GM19438 (cell line): Measurements from ENCODE around the gene PODN.

ENCODE experiments used
- ATAC-seq: cut with Tn5 transposase; IDR thresholded peaks from one replicate; pipeline ENCODE4 v1.9.1; 2021; ENCODE audit warnings: low read depth; ENCODE audit not compliant: unreplicated experiment

Gene PODN

DNA sequence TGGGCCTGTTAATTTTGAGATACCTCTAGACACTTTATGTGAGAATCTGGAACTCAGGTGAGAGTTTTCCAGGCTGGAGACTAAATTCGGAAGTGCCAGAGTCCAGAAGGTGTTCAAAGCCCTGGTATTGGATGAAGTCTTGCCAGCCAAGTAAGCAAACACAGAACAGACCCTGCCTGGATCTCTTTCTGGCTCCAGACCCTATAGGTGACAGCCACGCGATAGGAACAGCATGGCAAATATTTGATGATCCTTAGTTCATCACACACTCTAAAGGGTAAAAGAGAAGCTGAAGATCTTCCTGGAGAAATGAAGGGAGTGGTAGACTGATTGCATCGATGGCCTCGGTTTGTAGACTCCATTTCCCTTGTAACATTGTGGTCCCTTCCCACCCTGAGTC lies 49.7 kb downstream of the PODN start:
- no peak for ATAC-seq

DNA sequence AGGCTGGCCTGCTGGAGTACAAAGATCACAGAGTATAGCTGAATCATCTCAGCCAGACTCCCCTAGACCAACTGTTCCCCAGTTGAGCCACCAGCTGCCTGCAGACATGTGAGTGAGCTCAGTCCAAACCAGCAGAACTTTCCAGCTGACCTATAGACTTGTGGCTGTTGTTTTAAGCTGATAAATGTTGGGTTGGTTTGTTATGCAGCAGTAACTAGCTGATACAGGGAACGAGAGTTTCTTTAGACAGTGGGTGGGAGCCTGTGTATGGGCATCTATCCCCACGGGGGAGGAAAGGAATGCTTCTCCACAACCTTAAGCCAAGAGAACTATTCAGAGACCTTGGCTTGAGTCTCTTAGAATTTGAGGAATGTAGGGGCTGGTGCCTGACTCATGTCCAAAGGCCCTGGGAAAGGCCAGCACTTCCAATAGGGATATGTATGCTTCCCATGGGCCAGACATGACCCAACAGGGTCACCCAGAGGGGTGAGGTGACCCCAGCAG lies 50.3 kb downstream of the PODN start:
- ATAC-seq = no peak

DNA sequence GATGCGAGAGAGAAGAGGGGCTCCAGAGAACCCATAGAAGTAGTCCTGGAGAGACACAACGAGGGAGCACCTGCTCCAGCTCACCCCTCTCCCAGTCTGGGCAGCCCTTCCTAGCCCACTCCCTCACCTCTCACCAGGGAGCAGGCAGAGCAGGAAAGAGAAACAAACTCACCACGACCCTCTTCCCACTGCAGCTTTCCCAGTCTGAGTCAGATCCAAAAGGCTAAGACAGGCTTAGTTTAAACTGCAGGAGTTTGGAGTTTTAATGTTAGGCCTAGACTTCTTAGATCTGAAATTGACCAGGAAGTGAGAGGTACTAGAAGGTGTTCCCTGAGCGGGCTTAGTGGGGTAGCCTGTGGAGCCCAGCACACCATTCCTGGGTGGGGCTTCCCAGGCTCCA lies 50.8 kb downstream of the PODN start:
- ATAC-seq = no peak

DNA sequence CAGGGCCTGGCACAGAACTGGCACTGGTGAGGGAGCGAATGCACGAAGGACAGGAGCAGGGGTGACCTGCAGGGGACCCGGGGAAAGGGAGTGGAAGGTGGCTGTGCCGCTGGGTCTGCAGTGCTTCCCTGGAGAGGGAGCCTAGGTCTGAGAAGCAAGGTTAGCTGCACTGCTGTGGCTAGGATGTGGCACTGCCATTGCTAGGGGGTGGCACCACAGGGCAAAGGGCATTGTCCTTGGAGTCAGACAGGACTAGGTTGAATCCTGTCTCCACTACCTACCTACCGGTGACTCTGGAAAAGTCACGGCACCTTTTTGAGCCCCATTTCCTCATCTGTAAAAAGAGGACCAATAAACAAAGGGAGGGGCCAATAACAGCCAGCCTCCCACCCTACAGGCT lies 52.1 kb downstream of the PODN start:
- ATAC-seq = no peak

DNA sequence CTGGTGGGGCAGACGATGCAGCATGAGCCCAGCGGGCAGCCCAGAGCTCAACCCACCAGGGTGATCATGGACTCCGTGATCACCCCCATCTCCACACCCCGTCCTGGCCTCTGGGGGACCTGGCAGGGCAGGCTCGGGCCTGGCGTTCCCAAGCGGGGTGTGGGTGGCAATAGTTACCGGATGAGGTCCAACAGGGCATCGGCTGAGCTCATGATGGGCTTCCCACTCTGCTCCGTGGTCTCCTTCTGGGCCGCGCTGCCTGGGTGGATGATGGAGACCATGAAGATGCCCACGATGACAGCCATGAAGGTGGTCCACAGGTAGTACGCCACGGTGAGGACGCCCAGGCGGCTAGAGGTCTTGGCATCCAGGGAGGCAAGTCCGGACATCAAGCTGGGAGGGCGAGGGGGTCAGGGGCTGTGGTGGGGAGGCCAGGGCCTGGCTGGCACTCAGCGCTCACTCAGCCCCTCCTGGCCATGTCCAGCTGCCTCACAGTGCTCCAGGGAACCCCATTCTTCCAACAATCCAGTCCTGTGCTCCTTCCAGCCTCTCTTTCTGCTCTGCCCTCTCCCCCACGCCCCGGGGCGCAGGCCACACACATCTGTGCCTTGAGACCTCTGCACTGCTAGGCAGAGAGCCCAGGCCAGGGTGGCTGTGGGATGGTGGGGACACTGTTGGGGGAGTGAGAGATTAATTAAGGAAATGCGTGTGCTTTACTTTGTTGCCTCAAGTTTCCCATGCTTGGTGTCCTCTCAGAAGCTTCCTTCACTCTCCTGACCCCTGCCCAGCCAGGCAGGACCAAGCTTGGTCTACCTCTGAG lies 52.8 kb downstream of the PODN start:
- no peak for ATAC-seq

DNA sequence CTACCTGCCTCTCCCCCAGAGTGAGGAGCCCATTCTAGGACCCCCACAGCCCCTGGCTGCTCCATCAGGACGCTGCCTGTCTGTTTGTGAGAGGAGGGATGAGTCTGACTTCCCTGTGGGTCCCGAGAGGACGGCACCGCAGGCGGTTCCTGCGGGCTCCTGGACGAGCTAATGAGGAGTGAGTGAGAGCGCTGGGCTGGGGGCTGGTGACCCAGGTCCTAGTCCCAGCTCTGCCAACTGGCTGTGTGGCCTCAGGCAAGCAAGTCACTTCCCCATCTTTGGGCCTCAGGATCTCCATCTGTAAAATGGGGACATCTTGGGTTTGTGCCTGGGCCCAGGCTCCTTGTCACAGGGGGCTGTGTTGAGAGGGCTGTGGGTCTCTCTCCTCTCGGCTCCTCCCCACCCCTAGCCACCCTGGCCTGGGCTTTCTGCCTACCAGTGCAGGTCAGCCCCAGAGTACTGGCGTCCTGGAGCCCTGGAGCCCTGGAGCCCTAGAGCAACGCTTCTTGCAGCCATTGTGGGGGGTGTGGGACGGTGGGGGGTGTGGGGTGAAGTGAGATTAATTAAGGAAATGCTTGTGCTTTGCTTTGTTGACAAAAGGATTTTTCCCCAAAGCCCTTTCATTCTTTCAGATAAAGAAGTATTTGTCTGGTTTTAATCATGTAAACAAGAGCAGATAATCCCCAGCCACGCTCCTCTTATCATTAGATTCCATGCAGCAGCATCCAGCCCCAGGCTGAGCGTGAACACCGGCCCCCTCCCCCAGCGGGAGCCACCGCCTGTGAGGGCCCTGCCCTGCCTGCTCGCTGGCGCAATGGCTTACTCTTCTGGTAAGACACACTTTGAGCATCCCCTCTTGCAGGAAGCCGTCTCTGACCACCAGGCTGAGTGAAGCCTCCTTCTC lies 53.6 kb downstream of the PODN start:
- ATAC-seq = no peak

DNA sequence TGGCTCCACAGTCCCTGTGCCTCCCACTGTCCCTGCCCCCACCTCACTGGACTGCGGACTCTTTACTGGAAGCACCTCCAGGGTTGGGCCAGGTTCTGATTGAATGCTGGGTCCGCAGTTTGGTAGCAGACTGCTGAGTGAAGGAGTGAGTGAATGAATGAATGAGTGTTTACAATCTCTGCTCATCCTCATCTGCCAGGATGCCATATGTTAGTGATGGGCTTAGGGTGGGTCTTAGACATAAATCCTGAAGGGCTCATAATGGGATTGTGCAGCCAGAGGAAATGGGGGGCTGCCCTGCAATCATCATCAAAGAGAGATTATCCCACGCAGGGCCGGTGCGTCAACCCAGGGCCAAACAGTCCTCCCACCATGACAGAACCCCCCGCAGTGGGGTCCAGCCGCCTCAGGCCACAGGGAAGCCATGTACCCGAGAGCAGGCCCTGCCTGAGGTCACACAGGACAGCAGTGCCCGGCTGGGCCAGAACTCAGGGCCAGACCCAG lies 54.3 kb downstream of the PODN start:
- no peak for ATAC-seq

DNA sequence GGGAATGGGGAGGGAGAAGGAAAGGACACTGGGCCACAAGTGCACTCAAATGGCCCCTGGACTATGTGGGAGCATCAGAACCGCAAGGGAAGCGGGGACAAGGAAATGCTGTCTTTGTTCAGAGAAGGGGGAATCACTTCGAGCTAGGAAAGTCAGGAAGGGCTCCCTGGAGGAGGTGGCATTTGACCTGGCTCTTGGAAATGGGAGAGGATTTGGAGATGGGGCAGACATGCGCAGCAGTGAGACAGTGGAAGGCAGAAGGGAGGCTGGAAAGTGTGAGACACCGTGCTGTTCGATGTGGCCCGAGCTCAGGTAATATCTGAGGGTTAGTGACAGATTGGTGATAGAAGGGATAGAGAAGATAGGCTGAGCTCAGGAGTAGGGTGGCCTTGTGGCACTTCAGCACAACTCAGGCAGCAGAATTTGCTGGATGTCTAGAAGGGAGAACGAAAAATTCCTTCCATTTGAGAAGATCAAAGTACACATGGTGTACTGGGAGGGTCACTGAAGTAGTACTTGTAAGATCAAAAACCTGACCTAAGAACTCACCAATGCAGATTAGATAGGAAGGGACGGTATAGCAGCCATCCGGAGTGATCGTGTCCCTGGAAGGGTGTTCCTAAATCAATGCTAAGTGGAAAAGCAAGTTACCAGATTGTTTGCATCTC lies 55.1 kb downstream of the PODN start:
- ATAC-seq = no peak

DNA sequence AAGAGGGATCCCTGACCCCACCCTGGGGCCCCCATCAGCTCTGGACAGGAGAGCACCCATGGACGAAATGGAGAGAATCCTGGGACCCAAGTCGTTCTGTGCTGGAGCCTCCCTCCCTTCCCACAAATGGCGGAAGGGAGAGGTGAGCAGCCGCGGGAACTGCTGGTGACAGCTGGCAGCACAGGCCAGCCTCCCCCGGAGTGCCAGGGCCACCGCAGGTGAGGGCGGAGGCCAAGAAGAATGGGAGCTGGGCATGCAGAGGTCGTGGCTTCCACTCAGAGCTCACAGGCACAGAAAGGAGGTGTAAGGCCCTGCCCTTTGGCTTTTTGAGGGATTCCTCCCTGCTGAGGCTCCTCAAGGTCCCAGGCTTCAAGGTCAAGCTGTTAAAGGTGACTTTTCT lies 55.8 kb downstream of the PODN start:
- ATAC-seq = no peak

DNA sequence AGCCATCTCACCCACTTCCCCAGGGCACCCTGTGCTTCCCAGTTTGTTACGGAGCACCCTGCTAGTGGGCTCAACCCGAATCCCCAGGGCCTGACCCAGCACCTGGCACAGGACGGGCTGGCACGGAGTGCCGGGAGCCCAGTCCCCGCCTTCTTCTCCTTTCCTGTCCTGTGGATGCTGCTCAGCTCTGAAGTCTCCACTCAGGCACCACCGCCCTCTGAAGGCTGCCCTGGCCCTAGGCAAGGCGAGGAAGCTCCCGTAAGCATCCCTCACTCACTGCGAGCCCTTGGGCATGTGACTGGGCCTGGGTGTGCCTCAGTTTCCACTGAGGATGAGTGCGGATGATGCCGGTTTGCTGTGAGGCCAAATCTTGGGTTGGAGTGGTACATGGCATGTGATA lies 58.6 kb downstream of the PODN start:
- no peak for ATAC-seq

DNA sequence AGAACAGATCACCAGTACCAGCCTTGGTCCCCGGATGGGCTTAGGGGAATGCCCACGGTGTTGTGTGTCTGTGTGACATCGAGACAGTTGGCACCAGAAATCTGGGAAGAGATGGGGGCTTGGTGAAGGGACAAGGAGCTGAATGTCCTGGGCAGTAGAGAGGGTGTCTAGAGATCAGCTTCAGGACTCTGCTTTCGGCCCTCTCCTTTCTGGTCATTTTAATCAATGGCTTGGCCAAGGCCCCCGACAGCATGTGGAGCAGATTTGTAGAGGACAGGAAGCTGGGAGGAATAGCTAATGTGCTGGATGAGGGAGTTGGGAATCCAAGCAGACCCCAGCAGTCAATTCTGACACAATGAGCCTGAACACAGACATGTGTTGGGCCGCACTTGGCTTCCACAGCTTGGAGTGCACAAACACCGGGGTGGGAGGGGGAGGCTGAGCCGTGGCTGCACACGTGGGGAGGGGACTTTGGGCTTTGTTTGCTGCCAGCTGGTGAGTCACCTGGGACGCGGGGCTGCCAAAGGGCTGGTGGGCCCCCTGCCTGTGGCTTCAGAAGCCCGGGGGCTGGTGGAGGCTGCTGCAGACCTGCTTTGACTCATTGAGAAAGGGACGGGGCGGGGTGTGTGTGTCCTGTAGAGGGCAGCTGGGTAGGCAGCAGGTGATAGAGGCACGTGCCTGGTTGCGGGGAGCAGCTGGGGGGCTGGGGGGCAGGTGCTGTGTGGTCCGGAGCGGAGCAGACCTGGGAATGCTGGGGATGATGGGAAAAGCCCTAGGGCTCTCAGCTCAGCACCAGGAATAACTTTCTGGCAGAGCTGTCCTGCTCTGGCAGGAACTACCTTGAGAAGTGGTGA lies 59.5 kb downstream of the PODN start:
- no peak for ATAC-seq

DNA sequence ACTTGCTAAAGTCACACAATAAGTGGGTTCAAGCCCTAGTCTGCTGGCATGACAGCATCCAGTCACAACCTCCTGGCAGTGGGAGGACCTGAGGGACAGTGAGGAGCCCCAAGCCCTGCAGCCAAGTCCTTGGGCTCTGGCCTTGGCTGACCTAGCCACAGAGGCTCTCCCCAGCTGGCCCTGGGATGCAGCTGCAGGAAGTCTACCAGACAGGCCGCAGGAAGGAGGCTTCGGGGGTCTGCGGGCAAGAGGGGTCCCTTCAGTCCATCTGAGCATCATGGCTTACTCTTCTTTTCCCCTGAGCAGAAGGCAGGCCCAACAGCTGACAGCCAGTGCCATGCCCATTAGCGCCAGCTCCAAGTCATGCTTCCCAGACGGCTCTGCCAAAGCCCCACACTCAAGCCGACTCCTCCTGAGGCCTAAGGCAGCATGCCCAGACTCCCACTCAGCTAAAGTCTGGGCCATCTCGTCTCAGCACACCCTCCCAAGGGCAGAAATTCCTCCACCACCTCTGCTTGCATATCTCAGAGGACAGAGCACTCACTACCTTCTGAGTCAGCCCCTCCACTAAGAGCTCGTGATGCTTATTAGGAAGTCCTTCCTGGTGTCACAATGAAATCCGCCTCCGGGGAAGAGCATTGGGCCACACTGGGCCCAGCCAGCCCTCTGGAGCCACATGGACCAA lies 60.3 kb downstream of the PODN start:
- ATAC-seq = no peak

DNA sequence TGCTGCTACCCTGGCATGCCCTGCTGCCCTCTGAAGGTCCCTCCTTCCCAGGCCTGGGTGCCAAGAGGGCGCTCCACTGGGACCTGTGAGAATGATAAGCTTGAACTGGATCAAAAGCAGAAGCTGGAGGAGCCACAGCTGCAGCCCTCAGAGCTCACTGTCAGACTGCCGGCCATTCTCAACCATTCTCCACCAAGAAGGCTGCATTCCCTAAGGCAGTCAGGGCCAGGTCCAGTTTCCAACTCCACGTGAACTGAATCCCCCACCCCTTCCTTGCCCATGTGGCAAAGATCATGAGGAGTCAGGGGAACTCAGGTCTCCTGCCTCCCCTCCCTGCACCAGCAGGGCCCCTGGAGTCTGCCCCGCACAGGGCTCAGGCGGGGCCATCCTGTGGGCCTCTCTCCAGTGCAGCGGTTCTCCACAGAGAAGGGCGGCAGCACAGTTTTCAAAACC lies 61.0 kb downstream of the PODN start:
- ATAC-seq = no peak

DNA sequence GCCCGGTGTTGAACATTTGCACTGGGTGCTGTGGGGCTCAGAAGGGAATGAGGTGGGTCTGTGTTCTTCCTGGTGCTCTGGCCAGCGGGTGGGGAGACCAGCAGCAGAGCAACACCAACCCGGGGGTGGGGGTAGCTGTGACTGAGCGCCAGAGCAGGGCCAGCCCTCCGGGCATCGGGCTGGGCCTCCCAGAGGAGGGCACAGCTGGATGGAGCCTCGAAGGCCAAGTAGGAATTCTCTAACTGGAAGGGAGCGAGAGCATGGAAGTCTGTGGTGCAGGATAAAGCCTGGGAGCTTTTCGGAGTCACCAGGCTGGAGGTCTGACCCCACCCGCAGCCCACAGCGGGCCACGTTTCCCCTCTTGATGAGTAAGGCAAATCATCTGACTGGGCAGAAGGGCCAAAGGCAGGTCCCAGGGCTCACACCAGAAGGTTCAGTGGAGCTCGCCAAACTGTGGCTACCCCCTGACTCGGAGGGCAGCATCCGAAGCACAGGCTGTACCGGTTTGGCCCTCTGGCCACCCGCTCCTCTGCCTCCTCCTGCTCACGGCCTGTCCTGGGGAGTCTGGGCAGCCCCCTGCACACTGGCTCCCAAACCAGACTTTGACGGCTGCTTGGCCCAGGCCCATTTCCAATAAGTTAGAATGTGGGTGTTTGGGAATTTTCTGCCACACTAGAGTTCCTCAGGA lies 61.6 kb downstream of the PODN start:
- ATAC-seq = no peak

DNA sequence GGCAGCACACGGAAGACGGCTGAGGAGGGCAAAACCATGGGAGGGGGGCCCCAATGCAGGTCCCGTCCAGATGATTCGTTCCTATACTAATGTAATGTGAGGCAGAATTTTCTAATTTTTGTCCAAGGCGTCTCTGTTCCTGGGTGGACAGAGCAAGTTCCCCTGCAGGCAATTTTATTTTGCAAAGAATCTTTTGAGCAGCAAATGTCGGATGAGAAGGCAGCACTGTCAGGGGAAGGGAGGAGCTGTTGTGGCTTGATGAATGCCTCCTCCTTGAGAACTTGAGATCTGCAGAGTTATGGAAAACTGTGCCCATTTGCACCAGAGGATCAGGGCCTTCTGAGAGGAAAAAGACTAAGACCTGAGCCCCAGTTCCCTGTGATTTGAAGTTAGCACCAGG lies 63.1 kb downstream of the PODN start:
- no peak for ATAC-seq

DNA sequence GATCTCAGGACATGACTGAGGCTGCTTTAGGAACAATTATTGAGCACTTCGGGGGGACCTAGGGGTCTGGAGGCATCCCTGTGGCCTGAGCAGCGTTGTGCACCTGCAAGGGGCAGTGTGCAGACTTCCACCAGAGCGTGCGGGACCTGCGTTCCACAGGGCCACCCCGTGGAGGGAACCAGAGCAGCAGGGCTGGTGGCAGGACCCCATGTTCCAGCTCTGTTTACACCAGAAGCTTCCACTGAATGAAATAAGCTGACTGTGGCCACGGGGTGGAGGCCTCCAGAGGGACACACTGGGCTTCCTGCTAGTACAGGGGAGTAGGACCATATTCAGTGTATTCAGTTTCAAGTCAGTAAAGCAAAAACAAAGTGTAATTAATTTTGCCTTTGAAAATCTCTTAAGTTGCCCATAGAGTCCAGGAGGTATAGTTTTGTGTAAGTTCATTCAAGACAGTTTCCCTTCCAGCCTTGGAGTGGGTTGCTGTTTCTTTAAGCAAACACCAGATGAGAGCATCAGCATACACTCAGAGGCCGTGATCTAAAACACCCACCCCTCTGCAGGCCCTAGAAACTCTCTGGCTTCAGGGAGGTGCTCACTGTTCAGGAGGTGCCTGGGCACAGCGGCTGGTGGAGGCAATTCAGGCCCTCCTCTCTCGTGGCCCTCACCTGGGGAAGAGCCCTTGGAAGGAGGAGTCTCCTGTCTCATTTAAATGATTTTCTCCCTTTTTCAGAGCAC lies 63.8 kb downstream of the PODN start:
- ATAC-seq = no peak

DNA sequence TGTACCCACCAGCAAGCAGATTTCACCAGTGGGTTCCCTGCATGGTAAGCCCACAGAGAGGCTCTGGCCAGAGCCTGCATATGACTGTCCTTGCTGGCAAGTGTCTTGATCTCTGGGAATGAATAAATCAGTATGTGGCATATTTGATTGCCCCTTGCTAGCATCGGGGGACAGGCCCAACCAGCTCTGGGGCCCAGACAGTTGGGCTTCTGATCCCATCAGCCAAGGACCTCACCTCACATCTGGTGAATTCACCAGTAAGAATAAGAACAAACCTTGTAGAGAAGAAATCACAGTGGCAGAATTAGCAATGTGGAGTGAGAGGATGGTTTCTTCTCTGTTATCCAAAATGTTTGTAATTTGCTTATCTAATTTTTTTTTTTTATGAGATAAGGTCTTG lies 64.5 kb downstream of the PODN start:
- ATAC-seq = no peak

DNA sequence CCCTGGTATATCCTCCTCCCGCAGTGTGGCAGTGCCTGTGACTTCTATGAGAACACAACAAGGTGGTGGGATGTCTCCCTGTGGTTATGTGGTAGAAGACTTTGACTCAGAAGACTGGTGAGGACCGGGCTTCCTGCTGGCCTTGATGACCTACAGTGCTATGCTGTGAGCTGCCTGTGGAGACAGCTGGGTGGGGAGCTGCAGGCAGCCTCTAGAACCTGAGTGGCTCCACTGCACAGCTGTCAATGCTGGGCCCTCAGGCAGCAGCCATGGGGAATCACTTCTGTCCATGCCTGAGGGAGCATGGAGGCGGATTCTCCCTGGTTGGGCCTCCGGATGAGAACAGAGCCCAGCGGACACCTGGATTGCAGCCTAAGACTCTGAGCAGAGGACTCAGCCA lies 65.5 kb downstream of the PODN start:
- ATAC-seq = no peak
